Neural cell (in vitro differentiated cells): ENCODE data around the gene KRTAP10-2. TPM values are rescaled to one million over a fixed set of nuclear protein-coding genes. Genes with fewer than 3 reads are reported as not detected.

ENCODE experiments used
- H2AFZ ChIP-seq: fragments of 200-600, 300-800 bp; sonication (generic), shearing (Covaris generic); 2 replicates; pipeline ENCODE4 v1.6.0; 2014; ENCODE audit warnings: low read depth, mild to moderate bottlenecking, antibody characterized with exemption, low read length, moderate library complexity
- H3F3A ChIP-seq: fragments of 200-600 bp; shearing (Covaris generic); 2 replicates; pipeline ENCODE4 v1.6.1; 2016; ENCODE audit warnings: mild to moderate bottlenecking, moderate library complexity, mixed read lengths, antibody characterized with exemption, low read length; ENCODE audit not compliant: insufficient read depth, poor library complexity, severe bottlenecking
- H3K27ac ChIP-seq: fragments of 200-600, 300-800 bp; sonication (generic), shearing (Covaris generic); 2 replicates; pipeline ENCODE4 v1.5.1; 2014; ENCODE audit warnings: mild to moderate bottlenecking, low read length, moderate library complexity
- H3K27me3 ChIP-seq: fragments of 300-800, 200-600 bp; sonication (generic), shearing (Covaris generic); 2 replicates; pipeline ENCODE4 v1.6.0; 2014; ENCODE audit warnings: mild to moderate bottlenecking, low read depth, low read length, moderate library complexity; ENCODE audit not compliant: insufficient read depth
- H3K36me3 ChIP-seq: fragments of 300-800, 200-600 bp; sonication (generic), shearing (Covaris generic); 2 replicates; pipeline ENCODE4 v1.5.1; 2014; ENCODE audit warnings: mild to moderate bottlenecking, antibody characterized with exemption, low read length, moderate library complexity; ENCODE audit not compliant: insufficient read depth
- H3K4me2 ChIP-seq: fragments of 300-800, 200-600 bp; sonication (generic), shearing (Covaris generic); 2 replicates; pipeline ENCODE4 v1.6.0; 2014; ENCODE audit warnings: mild to moderate bottlenecking, low read length
- H3K4me3 ChIP-seq: fragments of 300-800, 200-600 bp; sonication (generic), shearing (Covaris generic); 2 replicates; pipeline ENCODE4 v1.5.1; 2014; ENCODE audit warnings: mild to moderate bottlenecking, low read length, moderate library complexity
- H3K79me2 ChIP-seq: fragments of 200-600 bp; shearing (Covaris generic); replicated peaks from 2 replicates; pipeline ENCODE4 v1.6.0; 2014; ENCODE audit warnings: mild to moderate bottlenecking, low read length, moderate library complexity; ENCODE audit not compliant: insufficient read depth
- H3K9ac ChIP-seq: fragments of 300-800, 200-600 bp; sonication (generic), shearing (Covaris generic); 2 replicates; pipeline ENCODE4 v1.6.1; 2016; ENCODE audit warnings: mild to moderate bottlenecking, low read length, mixed read lengths
- H3K9me2 ChIP-seq: fragments of 200-600 bp; shearing (Covaris generic); 2 replicates; pipeline ENCODE4 v1.6.1; 2016; ENCODE audit warnings: mild to moderate bottlenecking, low read length, mixed read lengths; ENCODE audit not compliant: insufficient read depth
- H3K9me3 ChIP-seq: fragments of 200-600, 300-800 bp; sonication (generic), shearing (Covaris generic); 2 replicates; pipeline ENCODE4 v1.6.1; 2016; ENCODE audit warnings: mild to moderate bottlenecking, mixed run types, low read length, moderate library complexity, mixed read lengths
- H4K20me1 ChIP-seq: fragments of 200-600 bp; shearing (Covaris generic); 2 replicates; pipeline ENCODE4 v1.6.1; 2016; ENCODE audit warnings: mild to moderate bottlenecking, mixed run types; ENCODE audit not compliant: insufficient read depth
- EP300 ChIP-seq: fragments of 450-650 bp; conservative IDR thresholded peaks from 2 replicates; pipeline ENCODE4 v1.6.1; 2014; ENCODE audit warnings: antibody characterized with exemption, mild to moderate bottlenecking, moderate library complexity; ENCODE audit not compliant: poor library complexity, severe bottlenecking
- EZH2 ChIP-seq: fragments of 200-600, 300-800 bp; shearing (Covaris generic), sonication (generic); IDR thresholded peaks from 2 replicates; pipeline ENCODE4 v1.6.1; 2014; ENCODE audit warnings: antibody characterized with exemption, low read length, borderline replicate concordance, mild to moderate bottlenecking; ENCODE audit not compliant: insufficient read depth, poor library complexity, severe bottlenecking
- MXI1 ChIP-seq: fragments of 450-650 bp; conservative IDR thresholded peaks from 2 replicates; pipeline ENCODE4 v1.6.1; 2014; ENCODE audit warnings: antibody characterized with exemption, mild to moderate bottlenecking; ENCODE audit not compliant: poor library complexity, severe bottlenecking
- POLR2AphosphoS5 ChIP-seq: IDR thresholded peaks from 2 replicates; pipeline ENCODE4 v1.6.1; 2012
- RAD21 ChIP-seq: fragments of 450-650 bp; conservative IDR thresholded peaks from 2 replicates; pipeline ENCODE4 v1.6.1; 2014; ENCODE audit warnings: antibody characterized with exemption, mild to moderate bottlenecking, moderate library complexity
- SMC3 ChIP-seq: fragments of 450-650 bp; conservative IDR thresholded peaks from 2 replicates; pipeline ENCODE4 v1.6.1; 2014; ENCODE audit warnings: antibody characterized with exemption, mild to moderate bottlenecking, moderate library complexity; ENCODE audit not compliant: poor library complexity
- TAF1 ChIP-seq: IDR thresholded peaks from 2 replicates; pipeline ENCODE4 v1.6.1; 2012; ENCODE audit warnings: low read depth
- polyA plus RNA-seq: library from polyadenylated mRNA; depleted of rRNA; stranded (reverse); fragments of >200 nt; gene quantifications from 2 replicates; pipeline ENCODE4 v1.2.3, GENCODE V29; 2014
- TF ChIP-seq, protein P1 (sequence below): IDR thresholded peaks from 2 replicates; pipeline ENCODE4 v1.6.1; 2012; ENCODE audit warnings: borderline replicate concordance
- TF ChIP-seq, protein P2 (sequence below): fragments of 450-650 bp; IDR thresholded peaks from 2 replicates; pipeline ENCODE4 v1.5.1; 2014; ENCODE audit warnings: antibody characterized with exemption, mild to moderate bottlenecking, moderate library complexity; ENCODE audit not compliant: poor library complexity, severe bottlenecking

The KRTAP10-2 gene
- polyA plus RNA-seq, 1 donor from 2014 or later: not detected

DNA sequence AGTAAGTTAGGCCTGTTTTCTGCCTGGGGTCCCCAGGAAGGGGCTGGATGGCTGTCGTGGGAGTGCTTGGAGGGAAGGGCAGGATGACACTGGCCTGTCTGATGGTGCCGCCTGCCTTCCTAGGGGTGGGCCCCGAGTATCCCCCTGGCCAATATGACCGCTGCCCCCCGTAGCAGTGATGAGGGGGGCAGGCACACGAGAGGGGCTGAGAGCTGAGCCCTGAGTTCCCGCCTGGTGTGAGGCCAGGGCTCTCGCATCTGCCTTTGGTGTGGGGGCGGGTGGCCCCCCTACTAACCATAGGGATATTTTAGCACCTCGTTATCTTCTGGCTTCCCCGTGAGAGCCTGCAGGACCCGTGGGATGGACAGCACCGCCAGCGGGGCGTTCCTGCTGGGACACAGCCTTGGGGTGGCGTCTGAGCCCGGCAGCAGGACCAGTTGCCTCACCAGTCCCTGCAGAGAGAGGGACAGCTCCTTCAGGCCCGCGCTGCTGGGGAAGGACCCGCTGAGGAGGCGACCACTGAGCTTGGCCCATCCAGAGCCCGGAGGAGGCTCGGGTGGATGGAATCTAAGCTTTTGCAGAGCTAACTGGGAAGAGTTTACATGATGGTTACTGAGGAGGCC is 21.7 kb downstream of the KRTAP10-2 start:
- Histone ChIP-seq H3K4me3 (no peak overlapping the region), H3K9me3 (no peaks in the 10 kb centered on the region), H2AFZ (no peak overlapping the region), H3K79me2 (no peaks in the 10 kb centered on the region), H3K4me2 (no peak overlapping the region), H3F3A (no peaks in the 10 kb centered on the region), H4K20me1 (no peaks in the 10 kb centered on the region), H3K27me3 (no peaks in the 10 kb centered on the region), H3K27ac (no peak overlapping the region), H3K9ac (no peak overlapping the region), H3K36me3 (no peaks in the 10 kb centered on the region), H3K9me2 (no peaks in the 10 kb centered on the region)
- TF ChIP-seq, protein P1, sequence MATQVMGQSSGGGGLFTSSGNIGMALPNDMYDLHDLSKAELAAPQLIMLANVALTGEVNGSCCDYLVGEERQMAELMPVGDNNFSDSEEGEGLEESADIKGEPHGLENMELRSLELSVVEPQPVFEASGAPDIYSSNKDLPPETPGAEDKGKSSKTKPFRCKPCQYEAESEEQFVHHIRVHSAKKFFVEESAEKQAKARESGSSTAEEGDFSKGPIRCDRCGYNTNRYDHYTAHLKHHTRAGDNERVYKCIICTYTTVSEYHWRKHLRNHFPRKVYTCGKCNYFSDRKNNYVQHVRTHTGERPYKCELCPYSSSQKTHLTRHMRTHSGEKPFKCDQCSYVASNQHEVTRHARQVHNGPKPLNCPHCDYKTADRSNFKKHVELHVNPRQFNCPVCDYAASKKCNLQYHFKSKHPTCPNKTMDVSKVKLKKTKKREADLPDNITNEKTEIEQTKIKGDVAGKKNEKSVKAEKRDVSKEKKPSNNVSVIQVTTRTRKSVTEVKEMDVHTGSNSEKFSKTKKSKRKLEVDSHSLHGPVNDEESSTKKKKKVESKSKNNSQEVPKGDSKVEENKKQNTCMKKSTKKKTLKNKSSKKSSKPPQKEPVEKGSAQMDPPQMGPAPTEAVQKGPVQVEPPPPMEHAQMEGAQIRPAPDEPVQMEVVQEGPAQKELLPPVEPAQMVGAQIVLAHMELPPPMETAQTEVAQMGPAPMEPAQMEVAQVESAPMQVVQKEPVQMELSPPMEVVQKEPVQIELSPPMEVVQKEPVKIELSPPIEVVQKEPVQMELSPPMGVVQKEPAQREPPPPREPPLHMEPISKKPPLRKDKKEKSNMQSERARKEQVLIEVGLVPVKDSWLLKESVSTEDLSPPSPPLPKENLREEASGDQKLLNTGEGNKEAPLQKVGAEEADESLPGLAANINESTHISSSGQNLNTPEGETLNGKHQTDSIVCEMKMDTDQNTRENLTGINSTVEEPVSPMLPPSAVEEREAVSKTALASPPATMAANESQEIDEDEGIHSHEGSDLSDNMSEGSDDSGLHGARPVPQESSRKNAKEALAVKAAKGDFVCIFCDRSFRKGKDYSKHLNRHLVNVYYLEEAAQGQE: no peak

DNA sequence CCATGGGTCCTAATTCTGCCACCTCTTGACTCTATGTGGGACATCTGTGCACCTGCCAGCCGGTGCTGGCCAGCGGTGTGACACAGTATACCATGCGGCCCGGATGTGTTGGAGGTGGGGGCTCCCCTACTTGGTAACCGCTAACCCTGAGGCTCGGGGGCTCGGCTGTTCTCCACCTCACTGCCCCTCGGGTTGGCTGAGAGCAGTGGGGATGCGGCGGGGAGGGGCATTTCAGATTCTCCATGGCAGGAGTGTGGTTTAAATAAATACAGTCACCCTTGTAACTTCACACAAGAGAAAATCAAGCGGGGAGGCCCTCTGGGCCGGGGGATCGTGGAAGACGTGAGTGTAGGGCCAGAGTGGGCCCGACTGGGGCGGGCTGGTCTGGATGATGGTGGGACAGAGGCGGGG is 22.3 kb downstream of the KRTAP10-2 start:
- no peak overlapping the region for H2AFZ ChIP-seq
- H3K9me3 ChIP-seq: no peaks in the 10 kb centered on the region
- H3K27ac ChIP-seq: no peak overlapping the region
- no peak overlapping the region for H3K9ac ChIP-seq
- TF ChIP-seq, protein P1: no peak
- TF ChIP-seq, protein P2, sequence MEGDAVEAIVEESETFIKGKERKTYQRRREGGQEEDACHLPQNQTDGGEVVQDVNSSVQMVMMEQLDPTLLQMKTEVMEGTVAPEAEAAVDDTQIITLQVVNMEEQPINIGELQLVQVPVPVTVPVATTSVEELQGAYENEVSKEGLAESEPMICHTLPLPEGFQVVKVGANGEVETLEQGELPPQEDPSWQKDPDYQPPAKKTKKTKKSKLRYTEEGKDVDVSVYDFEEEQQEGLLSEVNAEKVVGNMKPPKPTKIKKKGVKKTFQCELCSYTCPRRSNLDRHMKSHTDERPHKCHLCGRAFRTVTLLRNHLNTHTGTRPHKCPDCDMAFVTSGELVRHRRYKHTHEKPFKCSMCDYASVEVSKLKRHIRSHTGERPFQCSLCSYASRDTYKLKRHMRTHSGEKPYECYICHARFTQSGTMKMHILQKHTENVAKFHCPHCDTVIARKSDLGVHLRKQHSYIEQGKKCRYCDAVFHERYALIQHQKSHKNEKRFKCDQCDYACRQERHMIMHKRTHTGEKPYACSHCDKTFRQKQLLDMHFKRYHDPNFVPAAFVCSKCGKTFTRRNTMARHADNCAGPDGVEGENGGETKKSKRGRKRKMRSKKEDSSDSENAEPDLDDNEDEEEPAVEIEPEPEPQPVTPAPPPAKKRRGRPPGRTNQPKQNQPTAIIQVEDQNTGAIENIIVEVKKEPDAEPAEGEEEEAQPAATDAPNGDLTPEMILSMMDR: no peak
- TF ChIP-seq SMC3 (no peak), EP300 (no peak), TAF1 (no peak), POLR2AphosphoS5 (no peak), RAD21 (no peak), MXI1 (no peak), EZH2 (no peak)
- H3F3A ChIP-seq: no peaks in the 10 kb centered on the region
- no peaks in the 10 kb centered on the region for H3K9me2 ChIP-seq
- H3K36me3 ChIP-seq: no peaks in the 10 kb centered on the region
- no peak overlapping the region for H3K4me3 ChIP-seq
- H4K20me1 ChIP-seq: no peaks in the 10 kb centered on the region
- H3K79me2 ChIP-seq: no peaks in the 10 kb centered on the region
- no peak overlapping the region for H3K4me2 ChIP-seq
- no peaks in the 10 kb centered on the region for H3K27me3 ChIP-seq
